A549 (cell line): ENCODE data around the gene PPP6R3. TPM values are rescaled to one million over a fixed set of nuclear protein-coding genes. Genes with fewer than 3 reads are reported as not detected.
"Not testable (repeated sequence)": the region's sequence is repeated elsewhere in the genome, so short reads cannot be mapped to it uniquely, and the experiment has no call there.

Experiments
- ATAC-seq, 2 experiments: fragments of 200-7000 bp in 1 of 2; fragments of >200 bp in 1 of 2; cut with Nextera tagmentation in 1 of 2; cut with Tn5 transposase in 1 of 2; 3 replicates each; pipeline versions ENCODE4 v1.8.0 to v1.9.1; 2018 to 2020; ENCODE audit warnings: mild to moderate bottlenecking in 1 of 2, moderate library complexity in 1 of 2
- CTCF ChIA-PET: fragments of 300-600 bp; sonication (Branson Sonifier 250); formaldehyde crosslinking; extraction: SDS; loops from one replicate; lab custom pipeline; 2021; ENCODE audit warnings: antibody characterized with exemption, inconsistent platforms; lab: Yijun Ruan, JAX
- POLR2A ChIA-PET: fragments of 350-600 bp; formaldehyde crosslinking; extraction: SDS; loops from one replicate; lab custom pipeline; 2021; ENCODE audit warnings: antibody characterized with exemption, inconsistent platforms; lab: Yijun Ruan, JAX
- DNase-seq, 2 experiments: peaks; one replicate each; pipeline versions ENCODE4 v3.0.0 to v3.0.0-alpha.2; 2011 to 2016; ENCODE audit warnings: low read depth in 1 of 2, low spot score in 1 of 2
- FAIRE-seq: peaks from 2 replicates; lab custom pipeline; 2011; peaks lifted over from hg19 to GRCh38; lab: Jason Lieb, UNC
- H3K27ac ChIP-seq, 2 experiments: fragments of >200 bp; sonication (Bioruptor Twin); formaldehyde crosslinking; 3 replicates each; pipeline ENCODE4 v1.5.1; 2016 to 2017
- H3K4me1 ChIP-seq: fragments of >200 bp; sonication (Bioruptor Twin); formaldehyde crosslinking; 3 replicates; pipeline ENCODE4 v1.6.1; 2016
- H3K4me2 ChIP-seq: fragments of >200 bp; sonication (Bioruptor Twin); formaldehyde crosslinking; 3 replicates; pipeline ENCODE4 v1.6.1; 2016
- H3K4me3 ChIP-seq: fragments of >200 bp; sonication (Bioruptor Twin); formaldehyde crosslinking; 3 replicates; pipeline ENCODE4 v1.5.1; 2016
- H3K9me3 ChIP-seq: fragments of >200 bp; sonication (Bioruptor Twin); formaldehyde crosslinking; 3 replicates; pipeline ENCODE4 v1.6.1; 2016
- CTCF ChIP-seq: fragments of >200 bp; sonication (Bioruptor Twin); formaldehyde crosslinking; IDR thresholded peaks from 3 replicates; pipeline ENCODE4 v1.5.1; 2016
- E2F6 ChIP-seq: IDR thresholded peaks from 2 replicates; pipeline ENCODE4 v1.6.1; 2012; ENCODE audit warnings: low read depth, borderline replicate concordance
- FOXS1 ChIP-seq: fragments of 250-450 bp; sonication (Bioruptor Pico); IDR thresholded peaks from 2 replicates; pipeline ENCODE4 v1.5.0; 2020; ENCODE audit warnings: mild to moderate bottlenecking, moderate library complexity
- GATA3 ChIP-seq: IDR thresholded peaks from 2 replicates; pipeline ENCODE4 v1.6.1; 2012; ENCODE audit warnings: borderline replicate concordance
- HEYL ChIP-seq: fragments of 250-450 bp; sonication (Bioruptor Pico); IDR thresholded peaks from 2 replicates; pipeline ENCODE4 v1.8.0; 2021; ENCODE audit warnings: mild to moderate bottlenecking, moderate library complexity
- HMGXB4 ChIP-seq: fragments of 250-450 bp; sonication (Bioruptor Pico); IDR thresholded peaks from 2 replicates; pipeline ENCODE4 v1.5.0; 2021; ENCODE audit warnings: mild to moderate bottlenecking, moderate library complexity, borderline replicate concordance
- KDM5A ChIP-seq: fragments of 200-600 bp; sonication (generic); IDR thresholded peaks from 2 replicates; pipeline ENCODE4 v1.6.1; 2016; ENCODE audit warnings: antibody characterized with exemption, mild to moderate bottlenecking
- MYC ChIP-seq: IDR thresholded peaks from 2 replicates; pipeline ENCODE4 v1.6.1; 2012; ENCODE audit warnings: mild to moderate bottlenecking, inconsistent platforms, low read length, improper control_type of control experiment, borderline replicate concordance
- NPAS2 ChIP-seq: fragments of 250-450 bp; sonication (Bioruptor Pico); IDR thresholded peaks from 2 replicates; pipeline ENCODE4 v1.8.0; 2022; ENCODE audit warnings: mild to moderate bottlenecking, moderate library complexity, borderline replicate concordance
- PHF8 ChIP-seq: fragments of 200-600 bp; sonication (generic); IDR thresholded peaks from 2 replicates; pipeline ENCODE4 v1.6.1; 2016; ENCODE audit warnings: low read depth, mild to moderate bottlenecking, antibody characterized with exemption, moderate library complexity, borderline replicate concordance
- RAD21 ChIP-seq, 2 experiments: fragments of >200 bp in 1 of 2; sonication (Bioruptor Twin) in 1 of 2; formaldehyde crosslinking in 1 of 2; IDR thresholded peaks in 1 of 2; conservative IDR thresholded peaks in 1 of 2; 2 replicates in 1 of 2; 3 replicates in 1 of 2; pipeline ENCODE4 v1.6.1; 2012 to 2018; ENCODE audit warnings: inconsistent platforms in 1 of 2
- RFX5 ChIP-seq: fragments of 450-650 bp; IDR thresholded peaks from 2 replicates; pipeline ENCODE4 v1.7.1; 2014; ENCODE audit warnings: antibody characterized with exemption, mild to moderate bottlenecking, moderate library complexity
- RNF2 ChIP-seq: fragments of 200-600 bp; sonication (generic); IDR thresholded peaks from 2 replicates; pipeline ENCODE4 v1.6.1; 2016; ENCODE audit warnings: low read depth, mild to moderate bottlenecking, antibody characterized with exemption, moderate library complexity, borderline replicate concordance
- SMC3 ChIP-seq: fragments of >200 bp; sonication (Bioruptor Twin); formaldehyde crosslinking; IDR thresholded peaks from 3 replicates; pipeline ENCODE4 v1.6.1; 2018; ENCODE audit warnings: inconsistent platforms
- SREBF2 ChIP-seq: fragments of 450-650 bp; IDR thresholded peaks from 2 replicates; pipeline ENCODE4 v1.6.1; 2014; ENCODE audit warnings: mild to moderate bottlenecking, moderate library complexity
- USF2 ChIP-seq: fragments of 450-650 bp; IDR thresholded peaks from 2 replicates; pipeline ENCODE4 v1.6.1; 2014; ENCODE audit warnings: antibody characterized with exemption
- WGBS: methylation state at CpG from one replicate; pipeline ENCODE4 v1.1.6; 2017; ENCODE audit errors: missing lambda C conversion rate; 5-methylcytosine and 5-hydroxymethylcytosine counted together
- polyA plus RNA-seq, 4 experiments: library from polyadenylated mRNA; depleted of rRNA in 3 of 4; stranded (reverse); fragments of >200 nt; fragmentation: RNase III in 1 of 4; extraction: RNeasy Plus Mini Kit Qiagen cat#74134 plus additional on column Dnase treatment in 1 of 4; gene quantifications; 2 replicates in 3 of 4; 3 replicates in 1 of 4; pipeline ENCODE4 v1.2.3, GENCODE V29; 2011 to 2017

PPP6R3 gene
- polyA plus RNA-seq, 2 of the 4 experiments (the other 2 are of a cell fraction) = 69.7 to 114 TPM

- CTCF ChIA-PET = interaction anchor here (0.6 to 3.3 kb wide), 24 partner anchors 8 to 404 kb away, joined by 3 to 35 read pairs (median 3); no protein-coding TSS in a partner anchor
- peak; percentile 95 to 97 for ATAC-seq
- POLR2A ChIA-PET = no interaction called here
These were observed 13.3 kb upstream of the PPP6R3 start for GRCh38 chr11:68447015-68447801.

GRCh38 chr11:68447914-68448313, 12.6 kb upstream of the PPP6R3 start:
- FAIRE-seq, DNase-seq, H3K4me3 ChIP-seq, POLR2A ChIA-PET, H3K4me2 ChIP-seq, H3K4me1 ChIP-seq, ATAC-seq, H3K27ac ChIP-seq, H3K9me3 ChIP-seq: not testable (repeated sequence)
- CTCF ChIA-PET = interaction anchor here (0.6 to 3.3 kb wide), 12 partner anchors 8 to 239 kb away, joined by 3 to 35 read pairs (median 4); no protein-coding TSS in a partner anchor
- WGBS = 70% methylated on average over 6 of the region's 6 CpGs

More at GRCh38 chr11:68447015-68447801, 13.3 kb upstream of the PPP6R3 start:
- no peak for FAIRE-seq
- H3K27ac ChIP-seq = peak overlapping the region in 1 of 2 experiments; percentile 47; a peak in 2 of 6 replicates
- peak; percentile 73 for TF ChIP-seq SMC3
- peak; percentile 84 to 89 for TF ChIP-seq RAD21 (conservative IDR thresholded peaks at IDR 0.05 in 1 of 2, IDR thresholded peaks at IDR 0.05 in 1 of 2)
- peak; percentile 84 for TF ChIP-seq CTCF
- TF ChIP-seq KDM5A = no peak
- H3K4me3 ChIP-seq = no peak overlapping the region
- H3K4me1 ChIP-seq = no peaks in the 10 kb centered on the region
- WGBS = 44% methylated on average over 22 of the region's 25 CpGs
- no peak overlapping the region for H3K4me2 ChIP-seq
- no peaks in the 10 kb centered on the region for H3K9me3 ChIP-seq
- peak; percentile 75 to 82 for DNase-seq

- DNase-seq = no peak
- no peak overlapping the region for H3K4me2 ChIP-seq
- ChIA-PET POLR2A (no interaction called here), CTCF (interaction anchor here (0.7 to 3.3 kb wide), 5 partner anchors 9 to 190 kb away, joined by 3 to 35 read pairs (median 5); no protein-coding TSS in a partner anchor)
- H3K27ac ChIP-seq = no peak overlapping the region
- 95% methylated on average over 20 of the region's 25 CpGs for WGBS
- no peaks in the 10 kb centered on the region for H3K4me1 ChIP-seq
- ATAC-seq = no peak
- no peak for TF ChIP-seq RFX5
- no peak for TF ChIP-seq E2F6
- no peak for TF ChIP-seq HEYL (CRISPR knock-in tag)
- no peak for TF ChIP-seq GATA3
- no peak for TF ChIP-seq RNF2
- TF ChIP-seq SMC3 = no peak
- no peak for TF ChIP-seq FOXS1
- no peak for TF ChIP-seq USF2
- TF ChIP-seq SREBF2 = no peak
- TF ChIP-seq NPAS2 = no peak
- TF ChIP-seq HMGXB4 (CRISPR knock-in tag) = no peak
- no peak for TF ChIP-seq PHF8
- TF ChIP-seq MYC = no peak
- no peak for FAIRE-seq
- no peaks in the 10 kb centered on the region for H3K9me3 ChIP-seq
- no peak overlapping the region for H3K4me3 ChIP-seq
These were observed 11.9 kb upstream of the PPP6R3 start for GRCh38 chr11:68448604-68449011.
